ENCODE data around the gene STX4. TPM values are rescaled to one million over a fixed set of nuclear protein-coding genes. Genes with fewer than 3 reads are reported as not detected.

STX4 gene
- total RNA-seq, 1 experiment from 2014 or later, result 29.2 TPM

GRCh38 chr16:30996324-30996984 is 36.9 kb upstream of the STX4 start:
- TSS peak; percentile 80 for BruUV-seq (replicated peaks)
- CTCF ChIA-PET, result interaction anchor here (0.7 to 1.6 kb wide), 2 partner anchors 11 to 446 kb away, joined by 4 to 5 read pairs; partner anchors contain the start of genes HSD3B7 and ZNF843
- H3K4me3 ChIP-seq (ENCODE audit: low read depth, low read length), result peak overlapping the region; percentile 46
- POLR2A ChIA-PET, result interaction anchor here (1.1 kb wide), 1 partner anchor 121 kb away, joined by 3 read pairs; no protein-coding TSS in a partner anchor
- H3K9me3 ChIP-seq, result no peaks in the 10 kb centered on the region
- peak overlapping the region; percentile 83 for H3K4me3 Mint-ChIP-seq (ENCODE audit: unreplicated experiment)
- H3K36me3 Mint-ChIP-seq (ENCODE audit: insufficient read depth, unreplicated experiment), result no peaks in the 10 kb centered on the region
- H3K27me3 ChIP-seq (replicated peaks; ENCODE audit: control insufficient read depth, insufficient read depth, low read length), result no peaks in the 10 kb centered on the region
- peaks cover 24% of the 10 kb centered on the region for H3K4me1 ChIP-seq
- H3K4me1 Mint-ChIP-seq (ENCODE audit: low read depth, unreplicated experiment), result peaks cover 14% of the 10 kb centered on the region
- DNase-seq, result peak; percentile 41 to 66
- intact Hi-C loops (cut with micrococcal nuclease; ENCODE audit: unreplicated experiment), result no loop called here
- H3K27me3 Mint-ChIP-seq (ENCODE audit: insufficient read depth, unreplicated experiment), result no peaks in the 10 kb centered on the region
- H3K27ac Mint-ChIP-seq (ENCODE audit: unreplicated experiment), result peak overlapping the region; percentile 58
- TF ChIP-seq CTCF (IDR thresholded peaks at IDR 0.05; ENCODE audit: insufficient read depth in 1 of 2, low read depth in 1 of 2, low read length in 1 of 2, severe bottlenecking in 1 of 2, unreplicated experiment in 1 of 2), result no peak
- H3K9me3 Mint-ChIP-seq (ENCODE audit: unreplicated experiment), result no peaks in the 10 kb centered on the region
- H3K36me3 ChIP-seq (ENCODE audit: control insufficient read depth, insufficient read depth, low read length), result no peaks in the 10 kb centered on the region

- ChIA-PET POLR2A (interaction anchor here (1.1 kb wide), 1 partner anchor 121 kb away, joined by 3 read pairs; no protein-coding TSS in a partner anchor), CTCF (interaction anchor here (0.7 to 1.6 kb wide), 2 partner anchors 12 to 445 kb away, joined by 4 to 5 read pairs; partner anchors contain the start of genes HSD3B7 and ZNF843)
- no TSS peak for BruUV-seq (replicated peaks)
- Mint-ChIP-seq H3K27ac (ENCODE audit: unreplicated experiment) (no peak overlapping the region), H3K4me3 (ENCODE audit: unreplicated experiment) (peak overlapping the region; percentile 83), H3K36me3 (ENCODE audit: insufficient read depth, unreplicated experiment) (no peaks in the 10 kb centered on the region), H3K9me3 (ENCODE audit: unreplicated experiment) (no peaks in the 10 kb centered on the region), H3K4me1 (ENCODE audit: low read depth, unreplicated experiment) (peaks cover 14% of the 10 kb centered on the region), H3K27me3 (ENCODE audit: insufficient read depth, unreplicated experiment) (no peaks in the 10 kb centered on the region)
- no peak for TF ChIP-seq CTCF (IDR thresholded peaks at IDR 0.05; ENCODE audit: insufficient read depth in 1 of 2, low read depth in 1 of 2, low read length in 1 of 2, severe bottlenecking in 1 of 2, unreplicated experiment in 1 of 2)
- DNase-seq, result peak; percentile 65 to 76
- H3K4me3 ChIP-seq (ENCODE audit: low read depth, low read length), result peak overlapping the region; percentile 46
- H3K4me1 ChIP-seq, result peaks cover 24% of the 10 kb centered on the region
- intact Hi-C loops (cut with micrococcal nuclease; ENCODE audit: unreplicated experiment), result no loop called here
- no peaks in the 10 kb centered on the region for H3K9me3 ChIP-seq
- H3K27me3 ChIP-seq (replicated peaks; ENCODE audit: control insufficient read depth, insufficient read depth, low read length), result no peaks in the 10 kb centered on the region
- H3K36me3 ChIP-seq (ENCODE audit: control insufficient read depth, insufficient read depth, low read length), result no peaks in the 10 kb centered on the region
Observed at GRCh38 chr16:30996985-30997724, 36.2 kb upstream of the STX4 start.
